HG02763 (cell line): Measurements from ENCODE around the gene TPH1.
A peak's percentile ranks its signal among the peaks of the same experiment; 100 is the strongest.
"Not testable (repeated sequence)": the region's sequence is repeated elsewhere in the genome, so short reads cannot be mapped to it uniquely, and the experiment has no call there.

Source experiments
- ATAC-seq: cut with Tn5 transposase; IDR thresholded peaks from one replicate; pipeline ENCODE4 v1.9.1; 2021; ENCODE audit warnings: mild to moderate bottlenecking, moderate library complexity; ENCODE audit not compliant: unreplicated experiment

Gene TPH1

GRCh38 chr11:18022419-18022818, 23.6 kb downstream of the TPH1 start:
- no peak for ATAC-seq

- ATAC-seq = no peak
Observed at GRCh38 chr11:18019650-18020049, 26.4 kb downstream of the TPH1 start.

- no peak for ATAC-seq
Observed at GRCh38 chr11:18016789-18017188, 29.3 kb downstream of the TPH1 start.

- ATAC-seq = no peak
Observed at GRCh38 chr11:18014876-18015275, 31.2 kb downstream of the TPH1 start.

DNA sequence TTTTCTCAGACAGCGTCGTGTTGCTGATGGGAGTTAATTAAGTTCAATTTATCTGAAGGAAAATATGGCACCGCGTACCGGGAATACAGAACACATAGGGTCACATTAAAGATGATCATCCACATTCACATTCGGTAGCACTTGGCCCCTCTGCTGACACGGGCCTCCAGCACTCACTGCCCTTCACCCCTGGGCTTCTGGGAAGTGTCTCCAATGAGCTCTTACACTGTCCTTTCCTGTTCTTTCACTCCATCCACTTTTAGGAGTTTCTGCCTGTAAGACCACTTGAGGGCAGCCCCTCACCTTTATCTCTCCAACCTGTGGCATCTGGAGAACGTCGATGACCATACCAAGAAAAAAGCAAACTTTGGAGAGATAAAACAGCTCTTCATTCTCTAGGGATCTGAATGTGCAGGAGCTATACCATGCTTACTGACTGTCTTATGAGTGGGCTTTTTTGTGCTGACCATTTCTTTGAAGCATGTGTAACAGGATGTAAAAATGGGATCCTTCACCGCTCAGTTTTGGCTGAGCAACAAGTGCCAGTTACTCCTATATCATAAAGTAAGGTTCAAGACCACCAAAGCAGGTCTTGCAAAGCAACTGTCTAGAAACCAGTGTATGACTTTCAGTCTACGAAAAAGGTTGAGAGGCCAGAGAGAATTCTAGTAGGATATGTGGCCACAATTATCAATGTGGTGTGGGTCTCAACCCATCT, 32.1 kb downstream of the TPH1 start:
- ATAC-seq = no peak

DNA sequence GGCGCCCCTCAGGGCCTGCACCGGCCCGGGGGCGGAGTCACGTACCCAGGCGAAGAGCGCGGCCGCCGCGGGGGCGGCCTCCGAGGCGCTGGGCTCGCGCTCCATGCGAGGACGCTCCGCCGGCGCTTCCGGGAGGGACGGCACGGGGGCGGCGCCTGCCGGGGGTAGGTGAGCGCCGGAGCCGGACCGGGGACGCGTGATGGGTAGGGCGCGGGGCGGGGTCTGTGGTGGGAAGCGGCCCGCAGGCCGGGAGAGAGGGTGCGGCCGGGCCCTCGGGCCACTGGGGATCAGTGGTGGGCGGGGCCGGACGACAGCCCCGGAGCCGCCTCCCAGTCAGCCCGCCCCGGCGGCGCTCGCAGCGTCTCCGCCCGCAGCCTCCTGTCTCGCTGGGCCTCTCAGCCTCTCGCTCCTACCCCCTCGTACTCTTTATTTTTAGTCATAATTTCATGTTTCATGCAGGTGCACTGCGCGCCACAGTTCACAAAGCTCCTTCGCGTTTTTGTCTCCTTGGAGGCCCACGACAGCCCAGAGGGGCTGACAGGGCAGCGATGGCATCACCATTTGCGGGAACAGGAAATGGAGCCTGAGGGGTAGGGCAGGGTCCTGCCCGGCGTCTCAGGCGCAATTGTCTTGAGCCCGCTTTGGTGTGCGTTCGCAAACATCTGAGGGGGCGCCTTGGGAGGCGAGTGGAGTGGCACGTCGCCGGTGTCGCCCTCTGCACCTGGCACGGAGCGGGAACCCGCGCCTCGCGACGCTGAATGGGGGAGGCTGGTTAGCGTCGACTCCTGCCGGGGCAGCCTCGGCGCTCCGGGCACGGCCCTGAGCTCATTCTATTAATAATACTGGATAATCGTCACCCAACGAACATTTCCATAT, 32.9 kb downstream of the TPH1 start, which contains the start of gene SERGEF:
TSS of gene SERGEF (minus strand) at position 142 of the 876 bp plus-strand sequence. CDS start at position 105, 37 bp downstream.
- ATAC-seq = peak; percentile 93

- ATAC-seq = peak; percentile 2
Observed at GRCh38 chr11:18012122-18012905, 33.8 kb downstream of the TPH1 start.

GRCh38 chr11:18011633-18012032, 34.4 kb downstream of the TPH1 start:
- no peak for ATAC-seq

- no peak for ATAC-seq
Observed at GRCh38 chr11:18010977-18011586, 35.0 kb downstream of the TPH1 start.

DNA sequence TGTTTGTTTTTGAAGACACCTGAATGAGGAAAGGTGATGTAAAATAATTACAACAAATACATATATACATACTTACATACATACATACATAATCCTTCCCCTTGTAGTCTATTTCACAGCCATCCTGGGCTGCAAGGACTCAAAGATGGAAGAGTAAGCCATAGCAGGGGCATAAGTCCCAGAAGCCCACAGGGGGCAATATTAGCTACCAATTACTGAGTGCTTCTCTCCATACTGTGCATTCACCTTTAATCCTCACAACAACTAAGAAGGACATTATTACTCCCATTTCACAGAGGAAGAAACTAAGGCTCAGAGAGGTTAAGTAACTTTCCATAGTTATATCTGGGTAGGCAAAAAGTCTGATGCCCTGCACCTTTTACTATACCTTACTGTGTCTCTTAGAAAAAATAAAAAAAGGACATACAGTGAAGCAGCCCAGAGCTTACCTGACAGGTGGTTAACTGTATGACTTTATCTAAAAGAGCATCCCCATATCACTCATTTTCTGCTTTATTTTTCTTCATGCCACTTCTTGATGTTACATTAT, 35.9 kb downstream of the TPH1 start:
- ATAC-seq = no peak

GRCh38 chr11:18005376-18006129, 40.5 kb downstream of the TPH1 start:
- ATAC-seq = no peak

GRCh38 chr11:18001191-18001590, 44.9 kb downstream of the TPH1 start:
- ATAC-seq = no peak

GRCh38 chr11:18000760-18001159, 45.3 kb downstream of the TPH1 start:
- peak; percentile 73 for ATAC-seq

DNA sequence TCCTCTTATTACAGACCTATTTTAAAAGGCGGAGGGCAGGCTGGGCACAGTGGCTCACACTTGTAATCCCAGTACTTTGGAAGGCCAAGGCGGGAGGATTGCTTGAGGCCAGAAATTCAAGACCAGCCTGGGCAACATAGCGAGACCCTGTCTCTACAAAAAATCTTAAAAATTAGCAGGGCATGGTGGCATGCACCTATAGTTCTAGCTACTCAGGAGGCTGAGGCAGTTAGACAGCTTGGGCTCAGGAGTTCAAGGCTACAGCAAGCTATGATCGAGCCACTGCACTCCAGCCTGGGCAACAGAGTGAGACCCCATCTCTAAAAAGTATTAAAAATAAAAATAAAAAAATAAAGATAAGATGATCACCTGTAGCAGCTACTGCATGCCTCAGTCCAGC, 45.9 kb downstream of the TPH1 start:
- ATAC-seq = not testable (repeated sequence)
